DND-41 (cell line): ENCODE data around the gene RASGEF1B.

Experiments
- ATAC-seq: fragments of 200-7000 bp; cut with Tn5 transposase; 3 replicates; pipeline ENCODE4 v1.9.1; 2021; ENCODE audit warnings: low read depth; ENCODE audit not compliant: insufficient read depth
- DNase-seq: peaks from one replicate; pipeline ENCODE4 v3.0.0-alpha.2; 2020
- H2AFZ ChIP-seq: 2 replicates; pipeline ENCODE4 v1.6.0; 2012; ENCODE audit warnings: low read depth, low read length
- H3K27ac ChIP-seq: 2 replicates; pipeline ENCODE4 v1.5.1; 2012; ENCODE audit warnings: low read length, inconsistent platforms
- H3K27me3 ChIP-seq: fragments of 200-600 bp; sonication (generic); 2 replicates; pipeline ENCODE4 v1.6.0; 2012; ENCODE audit warnings: low read length, mild to moderate bottlenecking, inconsistent platforms; ENCODE audit not compliant: insufficient read depth, poor library complexity
- H3K36me3 ChIP-seq: 2 replicates; pipeline ENCODE4 v1.5.1; 2012; ENCODE audit warnings: low read length, inconsistent platforms; ENCODE audit not compliant: insufficient read depth
- H3K4me1 ChIP-seq: 2 replicates; pipeline ENCODE4 v1.5.1; 2012; ENCODE audit warnings: mild to moderate bottlenecking, low read length; ENCODE audit not compliant: insufficient read depth
- H3K4me2 ChIP-seq: 2 replicates; pipeline ENCODE4 v1.6.0; 2012; ENCODE audit warnings: mild to moderate bottlenecking, moderate library complexity, low read length, inconsistent platforms; ENCODE audit not compliant: insufficient read depth
- H3K4me3 ChIP-seq, 2 experiments: fragments of 200-600 bp in 1 of 2; shearing (Covaris generic) in 1 of 2; 2 replicates each; pipeline ENCODE4 v1.5.1; 2012 to 2016; ENCODE audit warnings: inconsistent platforms in 2 of 2, low read length in 2 of 2, mild to moderate bottlenecking in 2 of 2, low read depth in 1 of 2, moderate library complexity in 1 of 2
- H3K79me2 ChIP-seq: 2 replicates; pipeline ENCODE4 v1.6.0; 2012; ENCODE audit warnings: low read length, inconsistent platforms; ENCODE audit not compliant: insufficient read depth
- H3K9ac ChIP-seq: 2 replicates; pipeline ENCODE4 v1.6.0; 2012; ENCODE audit warnings: low read depth, mild to moderate bottlenecking, inconsistent platforms, low read length, moderate library complexity
- H3K9me3 ChIP-seq: 2 replicates; pipeline ENCODE4 v1.5.1; 2012; ENCODE audit warnings: low read length, moderate library complexity, mild to moderate bottlenecking, inconsistent platforms; ENCODE audit not compliant: insufficient read depth, severe bottlenecking
- H4K20me1 ChIP-seq: 2 replicates; pipeline ENCODE4 v1.6.0; 2012; ENCODE audit warnings: low read length; ENCODE audit not compliant: insufficient read depth
- CTCF ChIP-seq: IDR thresholded peaks from 2 replicates; pipeline ENCODE4 v1.5.1; 2012; ENCODE audit warnings: borderline replicate concordance, low read length, moderate library complexity, mild to moderate bottlenecking; ENCODE audit not compliant: poor library complexity, severe bottlenecking; ENCODE audit errors: extremely low read depth
- EZH2 ChIP-seq: IDR thresholded peaks from 3 replicates; pipeline ENCODE4 v1.6.1; 2012; ENCODE audit warnings: borderline replicate concordance, low read depth, mild to moderate bottlenecking, moderate library complexity, low read length, inconsistent platforms; ENCODE audit not compliant: severe bottlenecking

RASGEF1B gene

GRCh38 chr4:81449015-81449414, 22.7 kb downstream of the RASGEF1B start:
- Histone ChIP-seq H3K9ac (no peak overlapping the region), H3K36me3 (peaks cover 10% of the 10 kb centered on the region; the same call in 1 of the 2 replicates)

GRCh38 chr4:81447566-81448229, 24.0 kb downstream of the RASGEF1B start:
- no peaks in the 10 kb centered on the region for H3K9me3 ChIP-seq
- no peak overlapping the region for H3K27ac ChIP-seq
- H3K36me3 ChIP-seq: peaks cover 10% of the 10 kb centered on the region; the same call in 1 of the 2 replicates
- no peaks in the 10 kb centered on the region for H4K20me1 ChIP-seq
- no peak overlapping the region for H3K4me2 ChIP-seq
- DNase-seq: no peak
- no peaks in the 10 kb centered on the region for H3K27me3 ChIP-seq
- H2AFZ ChIP-seq: no peak overlapping the region
- no peaks in the 10 kb centered on the region for H3K79me2 ChIP-seq
- H3K9ac ChIP-seq: no peak overlapping the region
- ATAC-seq: no peak
- no peak overlapping the region for H3K4me3 ChIP-seq
- H3K4me1 ChIP-seq: no peaks in the 10 kb centered on the region
- no peak for TF ChIP-seq EZH2
- TF ChIP-seq CTCF: no peak

More at GRCh38 chr4:81449015-81449414, 22.7 kb downstream of the RASGEF1B start:
- no peaks in the 10 kb centered on the region for H3K9me3 ChIP-seq
- no peaks in the 10 kb centered on the region for H3K79me2 ChIP-seq
- no peaks in the 10 kb centered on the region for H3K27me3 ChIP-seq
- no peaks in the 10 kb centered on the region for H3K4me1 ChIP-seq
- no peaks in the 10 kb centered on the region for H4K20me1 ChIP-seq
- H3K4me2 ChIP-seq: no peak overlapping the region
- no peak for TF ChIP-seq CTCF
- TF ChIP-seq EZH2: no peak
- H3K4me3 ChIP-seq: no peak overlapping the region
- H3K27ac ChIP-seq: no peak overlapping the region
- H2AFZ ChIP-seq: no peak overlapping the region
- DNase-seq (no peak), ATAC-seq (no peak)

- peaks cover 13% of the 10 kb centered on the region; the same call in 1 of the 2 replicates for H3K36me3 ChIP-seq
- H3K9ac ChIP-seq: no peak overlapping the region
- no peaks in the 10 kb centered on the region for H3K9me3 ChIP-seq
- no peak overlapping the region for H2AFZ ChIP-seq
- no peak overlapping the region for H3K27ac ChIP-seq
- DNase-seq (no peak), ATAC-seq (no peak)
- no peaks in the 10 kb centered on the region for H3K79me2 ChIP-seq
- no peaks in the 10 kb centered on the region for H3K27me3 ChIP-seq
- H4K20me1 ChIP-seq: no peaks in the 10 kb centered on the region
- TF ChIP-seq EZH2 (no peak), CTCF (no peak)
- H3K4me1 ChIP-seq: no peaks in the 10 kb centered on the region
- H3K4me3 ChIP-seq: no peak overlapping the region
- no peak overlapping the region for H3K4me2 ChIP-seq
These were observed 25.1 kb downstream of the RASGEF1B start for GRCh38 chr4:81446634-81447033.
